ENCODE measurements around the gene ARHGAP40. TPM values are rescaled to one million over a fixed set of nuclear protein-coding genes. Genes with fewer than 3 reads are reported as not detected.

ARHGAP40 gene
- total RNA-seq, 1 donor from 2014 or later = not detected

DNA sequence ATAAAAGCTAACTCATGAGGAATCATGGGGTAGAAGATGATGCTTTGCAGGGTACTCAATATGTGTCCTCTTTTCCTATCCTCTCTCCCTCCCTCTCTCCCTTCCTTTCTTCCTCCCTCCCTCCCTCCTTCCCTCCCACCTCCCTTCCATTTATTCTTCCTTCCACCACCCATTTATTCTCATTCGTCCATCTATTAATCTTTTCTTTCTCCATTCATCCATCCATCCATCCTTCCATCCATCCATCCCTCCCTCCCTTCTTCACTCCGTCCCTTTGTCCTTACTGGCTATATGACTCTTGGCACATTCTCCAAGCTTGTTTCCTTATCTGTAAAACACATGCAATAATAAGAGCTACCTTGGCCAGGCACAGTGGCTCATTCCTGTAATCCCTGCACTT is 40.9 kb downstream of the ARHGAP40 start:
- intact Hi-C loops (cut with DNase I) = loop anchor here (10.0 kb wide), 1 partner anchor 102 kb away; the partner anchor contains the start of gene ACTR5
- ATAC-seq (no peak), DNase-seq (ENCODE audit: low spot score) (no peak)

GRCh38 chr20:38644588-38645260 is 43.1 kb downstream of the ARHGAP40 start:
- intact Hi-C loops (cut with DNase I) = loop anchor here (10.0 kb wide), 1 partner anchor 100 kb away; the partner anchor contains the start of gene ACTR5
- ATAC-seq (no peak), DNase-seq (ENCODE audit: low spot score) (no peak)

DNA sequence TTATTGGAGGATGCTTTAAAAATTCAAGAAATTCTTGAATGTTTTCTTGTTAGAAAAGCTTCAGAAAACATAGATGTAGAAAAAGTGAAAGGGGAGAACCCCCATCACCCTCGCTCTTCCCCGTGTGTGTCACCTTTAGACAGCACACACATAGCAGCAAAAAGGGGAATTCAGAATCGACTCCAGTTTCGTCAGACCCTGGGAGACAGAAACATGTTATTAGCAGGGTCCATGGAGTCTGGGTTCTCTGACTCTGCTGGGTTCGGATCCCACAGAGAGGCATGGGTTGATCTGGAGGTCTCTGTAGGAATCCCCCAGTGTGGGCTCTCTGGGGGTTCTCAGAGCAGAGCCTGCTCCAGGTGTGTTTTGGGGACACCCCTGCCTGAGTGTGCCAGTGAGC is 43.7 kb downstream of the ARHGAP40 start:
- intact Hi-C loops (cut with DNase I) = loop anchor here (10.0 kb wide), 1 partner anchor 99 kb away; the partner anchor contains the start of gene ACTR5
- DNase-seq (ENCODE audit: low spot score) (no peak), ATAC-seq (no peak)

- intact Hi-C loops (cut with DNase I) = loop anchor here (10.0 kb wide), 1 partner anchor 99 kb away; the partner anchor contains the start of gene ACTR5
- ATAC-seq = peak; percentile 82
- peak; percentile 83 for DNase-seq (ENCODE audit: low spot score)
Measured at GRCh38 chr20:38645980-38646858, 44.6 kb downstream of the ARHGAP40 start.

GRCh38 chr20:38649275-38649891 is 47.8 kb downstream of the ARHGAP40 start:
- intact Hi-C loops (cut with DNase I) = loop anchor here (10.0 kb wide), 1 partner anchor 95 kb away; the partner anchor contains the start of gene ACTR5
- no peak for DNase-seq (ENCODE audit: low spot score)
- ATAC-seq = no peak

GRCh38 chr20:38650010-38650409 is 48.4 kb downstream of the ARHGAP40 start:
- intact Hi-C loops (cut with DNase I) = no loop called here
- no peak for DNase-seq (ENCODE audit: low spot score)
- no peak for ATAC-seq

DNA sequence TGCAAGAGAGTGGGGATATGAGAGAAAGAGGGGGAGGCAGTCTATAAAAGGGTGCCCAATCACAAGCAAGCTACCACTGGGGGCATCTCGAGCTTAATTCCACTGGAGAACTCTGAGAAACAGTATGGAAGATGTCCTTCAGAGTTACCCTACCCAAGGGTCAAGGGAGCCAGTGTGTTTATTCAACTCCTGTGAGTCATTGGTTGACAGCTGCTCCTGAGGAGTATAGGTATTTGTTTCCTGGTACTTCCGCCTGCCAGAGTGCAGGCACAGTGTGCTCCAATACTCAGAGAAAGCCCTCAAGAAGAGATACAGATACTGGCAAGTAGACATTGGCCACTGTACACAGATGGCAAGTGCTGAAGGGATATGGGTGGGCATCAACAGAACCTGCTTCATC is 49.5 kb downstream of the ARHGAP40 start:
- intact Hi-C loops (cut with DNase I) = no loop called here
- DNase-seq (ENCODE audit: low spot score) (no peak), ATAC-seq (no peak)

DNA sequence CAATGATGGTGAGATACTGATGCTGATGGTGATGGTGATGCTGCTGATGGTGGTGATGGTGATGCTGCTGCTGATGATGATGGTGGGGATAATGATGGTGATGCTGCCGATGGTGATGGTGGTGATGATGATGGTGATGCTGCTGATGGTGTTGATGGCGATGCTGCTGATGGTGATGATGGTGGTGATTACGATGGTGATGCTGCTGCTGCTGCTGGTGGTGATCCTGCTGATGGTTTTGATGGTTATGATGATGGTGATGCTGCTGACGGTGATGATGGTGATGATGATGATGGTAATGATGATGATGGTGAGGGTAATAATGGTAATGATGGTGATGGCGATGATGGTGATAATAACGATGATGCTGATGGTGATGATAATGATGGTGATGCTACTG is 50.0 kb downstream of the ARHGAP40 start:
- ATAC-seq (no peak), DNase-seq (ENCODE audit: low spot score) (no peak)
- intact Hi-C loops (cut with DNase I) = no loop called here

DNA sequence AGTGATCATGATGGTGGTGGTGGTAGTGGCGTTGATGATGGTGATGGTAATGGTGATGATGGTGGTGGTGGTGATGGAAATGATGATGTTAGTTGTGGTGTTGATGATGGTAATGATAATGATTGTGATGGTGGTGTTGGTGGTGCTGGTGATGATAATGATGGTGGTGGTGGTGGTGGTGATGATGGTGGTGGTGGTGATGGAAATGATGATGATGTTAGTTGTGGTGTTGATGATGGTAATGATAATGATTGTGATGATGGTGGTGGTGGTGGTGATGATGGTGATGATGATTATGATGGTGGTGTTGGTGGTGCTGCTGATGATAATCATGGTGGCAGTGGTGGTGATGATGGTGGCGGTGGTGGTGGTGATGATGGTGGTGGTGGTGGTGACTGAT is 51.4 kb downstream of the ARHGAP40 start:
- ATAC-seq = no peak
- no peak for DNase-seq (ENCODE audit: low spot score)
- intact Hi-C loops (cut with DNase I) = no loop called here

- intact Hi-C loops (cut with DNase I) = no loop called here
- DNase-seq (ENCODE audit: low spot score) = no peak
- no peak for ATAC-seq
Measured at GRCh38 chr20:38657390-38657789, 55.8 kb downstream of the ARHGAP40 start.

DNA sequence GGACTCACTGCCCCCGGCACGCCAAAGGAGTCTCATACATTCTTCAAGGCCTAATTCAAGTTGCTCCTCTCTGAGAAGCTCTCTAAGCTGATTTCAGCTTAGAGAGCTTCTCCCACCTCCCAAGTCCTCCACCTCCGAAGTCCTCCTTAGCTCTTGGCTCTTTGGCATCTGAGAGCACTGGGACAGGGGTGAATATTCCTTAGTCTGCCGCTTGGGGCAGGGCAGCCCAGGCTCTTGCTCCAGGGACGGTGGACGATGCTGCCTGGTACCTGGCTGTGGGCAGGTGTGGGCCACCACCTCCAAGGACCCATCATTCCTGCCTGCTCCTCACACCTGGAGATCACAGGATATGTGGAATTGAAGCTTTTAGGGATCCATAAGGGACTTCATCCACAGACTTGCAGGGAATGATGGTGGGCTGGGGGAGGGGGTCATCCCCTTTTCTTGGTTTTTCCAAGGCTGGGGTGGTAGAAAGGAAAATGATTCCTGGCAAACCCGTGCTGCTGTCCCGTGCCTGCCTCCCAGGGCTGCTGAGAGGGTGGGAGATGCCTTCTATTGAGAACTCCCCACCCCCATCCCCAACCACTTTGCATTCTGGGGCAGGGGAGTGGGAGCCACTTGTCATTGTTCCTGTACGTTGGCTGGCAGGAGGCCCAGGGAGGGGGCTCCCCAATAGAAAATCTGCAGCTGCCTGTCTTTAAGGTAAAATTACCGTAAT is 57.4 kb downstream of the ARHGAP40 start:
- DNase-seq (ENCODE audit: low spot score) = no peak
- intact Hi-C loops (cut with DNase I) = no loop called here
- no peak for ATAC-seq

DNA sequence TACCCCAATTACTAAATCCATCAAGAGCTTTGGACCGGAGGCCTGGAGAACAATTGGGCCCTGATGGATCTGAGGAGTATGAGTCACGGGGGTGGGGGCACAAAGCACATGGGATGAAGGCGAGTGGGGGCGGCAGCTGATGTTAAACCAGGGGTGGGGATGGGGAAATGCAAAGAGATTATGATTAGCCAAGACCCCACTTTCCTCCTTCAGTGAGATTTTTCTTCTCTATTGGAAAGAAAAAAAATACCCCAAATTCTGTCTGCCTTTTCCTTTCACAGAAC is 57.9 kb downstream of the ARHGAP40 start:
- ATAC-seq (no peak), DNase-seq (ENCODE audit: low spot score) (no peak)
- intact Hi-C loops (cut with DNase I) = no loop called here

DNA sequence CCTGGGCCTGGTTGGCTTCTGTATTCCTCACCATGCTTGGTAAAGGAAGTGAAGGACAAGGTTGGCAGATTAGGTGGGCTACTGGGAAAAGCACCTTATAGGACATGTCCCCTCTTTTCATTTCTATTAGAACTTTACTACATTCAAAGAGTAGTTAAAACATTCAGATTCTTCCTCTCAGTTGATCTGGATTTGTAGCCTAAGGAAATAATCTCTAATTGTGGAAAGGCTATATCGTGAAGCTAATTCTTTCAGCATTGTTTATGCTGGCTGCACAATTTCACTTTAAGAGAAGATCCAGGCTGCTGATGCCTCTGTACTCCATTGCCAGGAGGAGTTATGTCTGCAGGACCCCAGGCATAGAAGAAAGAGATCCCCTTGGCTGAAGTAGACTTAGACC is 58.8 kb downstream of the ARHGAP40 start:
- intact Hi-C loops (cut with DNase I) = no loop called here
- no peak for ATAC-seq
- no peak for DNase-seq (ENCODE audit: low spot score)

- ATAC-seq (no peak), DNase-seq (ENCODE audit: low spot score) (no peak)
- intact Hi-C loops (cut with DNase I) = no loop called here
Measured at GRCh38 chr20:38663660-38664059, 62.1 kb downstream of the ARHGAP40 start.

DNA sequence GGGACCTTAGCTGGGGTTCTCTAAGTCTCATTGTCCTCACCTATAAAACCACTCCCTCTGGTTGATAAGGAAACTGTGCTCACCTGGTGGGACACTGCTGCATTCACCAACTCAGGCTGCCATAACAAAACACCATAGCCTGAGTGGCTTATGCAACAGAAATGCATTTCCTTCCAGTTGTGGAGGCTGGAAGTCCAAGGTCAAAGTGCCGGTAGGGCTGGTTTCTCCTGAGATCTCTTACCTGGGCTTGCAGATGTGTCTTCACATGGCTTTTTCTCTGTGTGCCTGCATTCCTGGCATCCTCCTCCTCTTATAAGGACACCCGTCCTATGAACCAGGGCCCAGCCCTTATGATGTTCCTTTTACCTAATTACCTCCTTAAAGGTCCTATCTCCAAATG is 62.7 kb downstream of the ARHGAP40 start:
- ATAC-seq (no peak), DNase-seq (ENCODE audit: low spot score) (no peak)
- intact Hi-C loops (cut with DNase I) = no loop called here

DNA sequence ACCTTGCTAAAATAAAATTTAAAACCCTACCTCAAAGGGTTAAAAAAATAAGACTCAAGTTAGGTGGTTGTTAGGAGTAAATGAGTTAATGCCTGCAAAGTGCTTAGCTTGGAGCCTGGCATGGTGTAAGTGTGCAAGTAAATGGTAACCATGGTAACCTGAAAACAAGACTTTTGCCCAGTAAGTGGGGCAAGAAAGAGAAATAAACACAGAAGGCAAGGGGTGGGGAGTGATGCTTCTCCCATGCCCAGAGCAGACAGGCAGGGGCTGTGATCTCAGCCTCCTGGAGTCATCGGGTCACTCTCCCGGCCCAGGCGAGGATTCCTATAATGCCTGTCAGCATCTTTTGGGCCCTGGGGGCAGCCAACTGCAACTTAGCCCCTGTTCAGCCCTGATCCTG is 63.5 kb downstream of the ARHGAP40 start:
- ATAC-seq (no peak), DNase-seq (ENCODE audit: low spot score) (no peak)
- intact Hi-C loops (cut with DNase I) = no loop called here

DNA sequence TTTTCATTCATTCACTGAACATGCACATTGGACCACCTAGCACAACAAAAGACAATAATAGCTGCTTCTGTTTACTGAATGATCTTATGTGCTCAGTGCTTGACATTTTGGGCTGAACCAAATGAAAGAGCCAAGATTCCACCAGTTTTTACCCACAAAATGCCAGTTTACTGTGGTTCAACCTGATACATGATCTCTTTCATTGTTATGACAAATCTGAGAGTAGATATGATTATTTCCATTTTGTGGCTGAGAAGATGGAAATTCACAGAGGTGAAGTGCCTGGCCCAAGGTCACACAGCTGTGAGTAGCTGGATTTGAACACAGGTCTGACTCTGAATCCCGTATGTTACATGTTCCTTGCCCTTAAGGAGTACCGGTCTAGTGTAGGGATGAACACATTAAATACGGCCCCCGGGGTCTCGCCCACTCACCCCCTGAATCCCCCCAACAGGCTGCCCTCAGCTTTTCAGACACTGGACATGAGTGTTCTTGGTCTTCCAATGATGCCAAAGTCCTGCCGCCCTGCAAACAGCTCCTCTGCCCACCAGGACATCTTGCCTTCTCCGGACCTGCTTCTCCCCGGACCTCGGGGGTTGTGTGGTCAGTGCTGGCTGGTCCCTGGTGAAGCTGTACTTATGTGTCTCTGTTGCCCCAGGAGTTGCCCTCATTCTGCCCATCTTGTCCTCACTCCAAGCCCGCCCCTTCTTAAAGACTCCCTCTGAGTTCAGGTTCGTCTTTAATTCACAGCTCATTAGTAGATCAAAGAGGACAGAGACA is 64.1 kb downstream of the ARHGAP40 start:
- ATAC-seq (no peak), DNase-seq (ENCODE audit: low spot score) (no peak)
- intact Hi-C loops (cut with DNase I) = no loop called here

GRCh38 chr20:38667417-38667956 is 65.9 kb downstream of the ARHGAP40 start:
- no peak for DNase-seq (ENCODE audit: low spot score)
- no peak for ATAC-seq
- intact Hi-C loops (cut with DNase I) = no loop called here

Data from sciatic nerve (tissue), 2 donors.